Caco-2 (cell line): ENCODE data around the gene ARHGAP29. TPM values are rescaled to one million over a fixed set of nuclear protein-coding genes. Genes with fewer than 3 reads are reported as not detected.

Experiments used
- BruUV-seq: library from RNA; stranded (reverse); fragments of 400-500 nt; replicated peaks from 2 replicates; lab custom pipeline; 2021; lab: Mats Ljungman, UMichigan
- CTCF ChIA-PET: fragments of 300-600 bp; sonication (Branson Sonifier 250); formaldehyde crosslinking; loops from one replicate; lab custom pipeline; 2022; ENCODE audit warnings: antibody characterized with exemption; lab: Charles Lee
- POLR2A ChIA-PET: fragments of 300-600 bp; sonication (Branson Sonifier 250); formaldehyde crosslinking; loops from one replicate; lab custom pipeline; 2022; ENCODE audit warnings: antibody characterized with exemption; lab: Charles Lee
- DNase-seq, 2 experiments: peaks; one replicate each; pipeline versions ENCODE4 v3.0.0 to v3.0.0-alpha.2; 2020 to 2022
- H3K27me3 ChIP-seq: replicated peaks from 2 replicates; pipeline ENCODE4 v1.6.0; 2011; ENCODE audit warnings: low read length; ENCODE audit not compliant: control insufficient read depth, insufficient read depth
- H3K36me3 ChIP-seq: 2 replicates; pipeline ENCODE4 v1.5.1; 2011; ENCODE audit warnings: low read length; ENCODE audit not compliant: control insufficient read depth, insufficient read depth
- H3K4me1 ChIP-seq: fragments of 250-450 bp; sonication (Bioruptor Pico); 2 replicates; pipeline ENCODE4 v1.5.1; 2020; ENCODE audit warnings: mild to moderate bottlenecking
- H3K4me3 ChIP-seq: 2 replicates; pipeline ENCODE4 v1.5.1; 2011; ENCODE audit warnings: low read depth, mild to moderate bottlenecking, control low read depth, low read length
- H3K9me3 ChIP-seq: fragments of 250-450 bp; sonication (Bioruptor Pico); 2 replicates; pipeline ENCODE4 v1.5.1; 2020; ENCODE audit warnings: mild to moderate bottlenecking, moderate library complexity
- H3K27ac Mint-ChIP-seq: one replicate; pipeline ENCODE4 v1.8.0; 2022; ENCODE audit warnings: mixed read lengths; ENCODE audit not compliant: unreplicated experiment
- H3K27me3 Mint-ChIP-seq: one replicate; pipeline ENCODE4 v1.8.0; 2022; ENCODE audit warnings: mixed read lengths; ENCODE audit not compliant: insufficient read depth, unreplicated experiment
- H3K36me3 Mint-ChIP-seq: one replicate; pipeline ENCODE4 v1.8.0; 2022; ENCODE audit warnings: mild to moderate bottlenecking, mixed read lengths; ENCODE audit not compliant: insufficient read depth, unreplicated experiment
- H3K4me1 Mint-ChIP-seq: one replicate; pipeline ENCODE4 v1.8.0; 2022; ENCODE audit warnings: low read depth, mixed read lengths; ENCODE audit not compliant: unreplicated experiment
- H3K4me3 Mint-ChIP-seq: one replicate; pipeline ENCODE4 v1.8.0; 2022; ENCODE audit warnings: mild to moderate bottlenecking, moderate library complexity, mixed read lengths; ENCODE audit not compliant: unreplicated experiment
- H3K9me3 Mint-ChIP-seq: one replicate; pipeline ENCODE4 v1.8.0; 2022; ENCODE audit warnings: mixed read lengths; ENCODE audit not compliant: unreplicated experiment
- CTCF ChIP-seq, 2 experiments: fragments of 200-600 bp in 1 of 2; IDR thresholded peaks; 1 replicate in 1 of 2; 2 replicates in 1 of 2; pipeline versions ENCODE4 v1.5.1 to v1.8.0; 2011 to 2022; ENCODE audit warnings: antibody characterized with exemption in 1 of 2, control low read depth in 1 of 2, inconsistent platforms in 1 of 2, low read depth in 1 of 2, low read length in 1 of 2, mild to moderate bottlenecking in 1 of 2, moderate library complexity in 1 of 2; ENCODE audit not compliant: insufficient read depth in 1 of 2, severe bottlenecking in 1 of 2, unreplicated experiment in 1 of 2
- intact Hi-C: fragments of 100-400 bp; cut with micrococcal nuclease; formaldehyde crosslinking; loops from one replicate; pipeline ENCODE4 v1.10.0; 2022; ENCODE audit not compliant: unreplicated experiment
- total RNA-seq: library from RNA; stranded (reverse); gene quantifications from 2 replicates; pipeline ENCODE4 v1.2.3, GENCODE V29; 2022

ARHGAP29 gene
- total RNA-seq, 1 experiment from 2014 or later: 30.3 TPM

GRCh38 chr1:94142583-94142982 is 94.8 kb downstream of the ARHGAP29 start:
- no peak for TF ChIP-seq CTCF (IDR thresholded peaks at IDR 0.05; ENCODE audit: insufficient read depth in 1 of 2, low read depth in 1 of 2, low read length in 1 of 2, severe bottlenecking in 1 of 2, unreplicated experiment in 1 of 2)
- Mint-ChIP-seq H3K4me1 (no peaks in the 10 kb centered on the region), H3K9me3 (no peaks in the 10 kb centered on the region), H3K36me3 (no peaks in the 10 kb centered on the region), H3K27ac (no peak overlapping the region), H3K27me3 (no peaks in the 10 kb centered on the region), H3K4me3 (no peak overlapping the region)
- no peak overlapping the region for H3K4me3 ChIP-seq
- H3K4me1 ChIP-seq: no peaks in the 10 kb centered on the region
- ChIA-PET CTCF (no interaction called here), POLR2A (no interaction called here)
- intact Hi-C loops: no loop called here
- no peaks in the 10 kb centered on the region for H3K36me3 ChIP-seq
- H3K27me3 ChIP-seq: no peaks in the 10 kb centered on the region
- BruUV-seq: no TSS peak
- no peaks in the 10 kb centered on the region for H3K9me3 ChIP-seq
- DNase-seq: no peak

- intact Hi-C loops: no loop called here
- H3K9me3 Mint-ChIP-seq: no peaks in the 10 kb centered on the region
- no peaks in the 10 kb centered on the region for H3K27me3 Mint-ChIP-seq
- DNase-seq: no peak
- TF ChIP-seq CTCF (IDR thresholded peaks at IDR 0.05; ENCODE audit: insufficient read depth in 1 of 2, low read depth in 1 of 2, low read length in 1 of 2, severe bottlenecking in 1 of 2, unreplicated experiment in 1 of 2): no peak
- Histone ChIP-seq H3K27me3 (no peaks in the 10 kb centered on the region), H3K9me3 (no peaks in the 10 kb centered on the region), H3K4me3 (no peak overlapping the region), H3K36me3 (no peaks in the 10 kb centered on the region), H3K4me1 (no peaks in the 10 kb centered on the region)
- H3K36me3 Mint-ChIP-seq: no peaks in the 10 kb centered on the region
- CTCF ChIA-PET: no interaction called here
- no peaks in the 10 kb centered on the region for H3K4me1 Mint-ChIP-seq
- no peak overlapping the region for H3K27ac Mint-ChIP-seq
- H3K4me3 Mint-ChIP-seq: no peak overlapping the region
- no TSS peak for BruUV-seq
- POLR2A ChIA-PET: no interaction called here
Measured at GRCh38 chr1:94142022-94142421, 95.4 kb downstream of the ARHGAP29 start.

GRCh38 chr1:94132111-94132510 is 105.3 kb downstream of the ARHGAP29 start:
- Mint-ChIP-seq H3K9me3 (no peaks in the 10 kb centered on the region), H3K27me3 (no peaks in the 10 kb centered on the region), H3K4me3 (no peak overlapping the region), H3K36me3 (no peaks in the 10 kb centered on the region), H3K27ac (no peak overlapping the region), H3K4me1 (peaks cover 11% of the 10 kb centered on the region)
- DNase-seq: no peak
- no peak for TF ChIP-seq CTCF (IDR thresholded peaks at IDR 0.05; ENCODE audit: insufficient read depth in 1 of 2, low read depth in 1 of 2, low read length in 1 of 2, severe bottlenecking in 1 of 2, unreplicated experiment in 1 of 2)
- ChIA-PET CTCF (no interaction called here), POLR2A (no interaction called here)
- Histone ChIP-seq H3K36me3 (no peaks in the 10 kb centered on the region), H3K4me1 (0 out of 2 replicates have a peak, but pooled peaks cover 3% of the 10 kb centered on the region), H3K4me3 (no peak overlapping the region), H3K27me3 (no peaks in the 10 kb centered on the region), H3K9me3 (no peaks in the 10 kb centered on the region)
- intact Hi-C loops: no loop called here
- no TSS peak for BruUV-seq
